ENCODE measurements around the gene APBB3.

Gene APBB3

GRCh38 chr5:140546851-140547507 is 17.4 kb downstream of the APBB3 start:
- DNase-seq (ENCODE audit: low spot score): no peak
- no peak for TF ChIP-seq CTCF (IDR thresholded peaks at IDR 0.05; ENCODE audit: borderline replicate concordance, control extremely low read depth, extremely low read depth, insufficient read depth, missing control alignments)
- in situ Hi-C loops (cut with MboI; ENCODE audit: low sequenced_read_pairs, unreplicated experiment): no loop called here

GRCh38 chr5:140545606-140546005 is 18.8 kb downstream of the APBB3 start:
- DNase-seq (ENCODE audit: low spot score): no peak
- no peak for TF ChIP-seq CTCF (IDR thresholded peaks at IDR 0.05; ENCODE audit: borderline replicate concordance, control extremely low read depth, extremely low read depth, insufficient read depth, missing control alignments)
- in situ Hi-C loops (cut with MboI; ENCODE audit: low sequenced_read_pairs, unreplicated experiment): no loop called here

- DNase-seq (ENCODE audit: low spot score): no peak
- no peak for TF ChIP-seq CTCF (IDR thresholded peaks at IDR 0.05; ENCODE audit: borderline replicate concordance, control extremely low read depth, extremely low read depth, insufficient read depth, missing control alignments)
- in situ Hi-C loops (cut with MboI; ENCODE audit: low sequenced_read_pairs, unreplicated experiment): no loop called here
These were observed 19.4 kb downstream of the APBB3 start for GRCh38 chr5:140544986-140545385.

- TF ChIP-seq CTCF (IDR thresholded peaks at IDR 0.05; ENCODE audit: borderline replicate concordance, control extremely low read depth, extremely low read depth, insufficient read depth, missing control alignments): no peak
- DNase-seq (ENCODE audit: low spot score): no peak
These were observed 21.4 kb downstream of the APBB3 start for GRCh38 chr5:140542972-140543371.

GRCh38 chr5:140540227-140540626 is 24.2 kb downstream of the APBB3 start:
- no peak for TF ChIP-seq CTCF (IDR thresholded peaks at IDR 0.05; ENCODE audit: borderline replicate concordance, control extremely low read depth, extremely low read depth, insufficient read depth, missing control alignments)
- DNase-seq (ENCODE audit: low spot score): no peak
- in situ Hi-C loops (cut with MboI; ENCODE audit: low sequenced_read_pairs, unreplicated experiment): no loop called here

More at GRCh38 chr5:140542972-140543371, 21.4 kb downstream of the APBB3 start:
- in situ Hi-C loops (cut with MboI; ENCODE audit: low sequenced_read_pairs, unreplicated experiment): no loop called here

- TF ChIP-seq CTCF (IDR thresholded peaks at IDR 0.05; ENCODE audit: borderline replicate concordance, control extremely low read depth, extremely low read depth, insufficient read depth, missing control alignments): no peak
These were observed 40.4 kb downstream of the APBB3 start for GRCh38 chr5:140524003-140524402.

More at GRCh38 chr5:140524003-140524402, 40.4 kb downstream of the APBB3 start:
- DNase-seq (ENCODE audit: low spot score): no peak
- in situ Hi-C loops (cut with MboI; ENCODE audit: low sequenced_read_pairs, unreplicated experiment): no loop called here
